DND-41 (cell line): ENCODE results near the gene CDK5R1.

Experiments
- ATAC-seq: fragments of 200-7000 bp; cut with Tn5 transposase; 3 replicates; pipeline ENCODE4 v1.9.1; 2021; ENCODE audit warnings: low read depth; ENCODE audit not compliant: insufficient read depth
- DNase-seq: peaks from one replicate; pipeline ENCODE4 v3.0.0-alpha.2; 2020
- H2AFZ ChIP-seq: 2 replicates; pipeline ENCODE4 v1.6.0; 2012; ENCODE audit warnings: low read depth, low read length
- H3K27ac ChIP-seq: 2 replicates; pipeline ENCODE4 v1.5.1; 2012; ENCODE audit warnings: low read length, inconsistent platforms
- H3K27me3 ChIP-seq: fragments of 200-600 bp; sonication (generic); 2 replicates; pipeline ENCODE4 v1.6.0; 2012; ENCODE audit warnings: low read length, mild to moderate bottlenecking, inconsistent platforms; ENCODE audit not compliant: insufficient read depth, poor library complexity
- H3K36me3 ChIP-seq: 2 replicates; pipeline ENCODE4 v1.5.1; 2012; ENCODE audit warnings: low read length, inconsistent platforms; ENCODE audit not compliant: insufficient read depth
- H3K4me1 ChIP-seq: 2 replicates; pipeline ENCODE4 v1.5.1; 2012; ENCODE audit warnings: mild to moderate bottlenecking, low read length; ENCODE audit not compliant: insufficient read depth
- H3K4me2 ChIP-seq: 2 replicates; pipeline ENCODE4 v1.6.0; 2012; ENCODE audit warnings: mild to moderate bottlenecking, moderate library complexity, low read length, inconsistent platforms; ENCODE audit not compliant: insufficient read depth
- H3K4me3 ChIP-seq, 2 experiments: fragments of 200-600 bp in 1 of 2; shearing (Covaris generic) in 1 of 2; 2 replicates each; pipeline ENCODE4 v1.5.1; 2012 to 2016; ENCODE audit warnings: inconsistent platforms in 2 of 2, low read length in 2 of 2, mild to moderate bottlenecking in 2 of 2, low read depth in 1 of 2, moderate library complexity in 1 of 2
- H3K79me2 ChIP-seq: 2 replicates; pipeline ENCODE4 v1.6.0; 2012; ENCODE audit warnings: low read length, inconsistent platforms; ENCODE audit not compliant: insufficient read depth
- H3K9ac ChIP-seq: 2 replicates; pipeline ENCODE4 v1.6.0; 2012; ENCODE audit warnings: low read depth, mild to moderate bottlenecking, inconsistent platforms, low read length, moderate library complexity
- H3K9me3 ChIP-seq: 2 replicates; pipeline ENCODE4 v1.5.1; 2012; ENCODE audit warnings: low read length, moderate library complexity, mild to moderate bottlenecking, inconsistent platforms; ENCODE audit not compliant: insufficient read depth, severe bottlenecking
- H4K20me1 ChIP-seq: 2 replicates; pipeline ENCODE4 v1.6.0; 2012; ENCODE audit warnings: low read length; ENCODE audit not compliant: insufficient read depth
- EZH2 ChIP-seq: IDR thresholded peaks from 3 replicates; pipeline ENCODE4 v1.6.1; 2012; ENCODE audit warnings: borderline replicate concordance, low read depth, mild to moderate bottlenecking, moderate library complexity, low read length, inconsistent platforms; ENCODE audit not compliant: severe bottlenecking
- TF ChIP-seq, protein P1 (sequence below): IDR thresholded peaks from 2 replicates; pipeline ENCODE4 v1.5.1; 2012; ENCODE audit warnings: borderline replicate concordance, low read length, moderate library complexity, mild to moderate bottlenecking; ENCODE audit not compliant: poor library complexity, severe bottlenecking; ENCODE audit errors: extremely low read depth

The CDK5R1 gene

DNA sequence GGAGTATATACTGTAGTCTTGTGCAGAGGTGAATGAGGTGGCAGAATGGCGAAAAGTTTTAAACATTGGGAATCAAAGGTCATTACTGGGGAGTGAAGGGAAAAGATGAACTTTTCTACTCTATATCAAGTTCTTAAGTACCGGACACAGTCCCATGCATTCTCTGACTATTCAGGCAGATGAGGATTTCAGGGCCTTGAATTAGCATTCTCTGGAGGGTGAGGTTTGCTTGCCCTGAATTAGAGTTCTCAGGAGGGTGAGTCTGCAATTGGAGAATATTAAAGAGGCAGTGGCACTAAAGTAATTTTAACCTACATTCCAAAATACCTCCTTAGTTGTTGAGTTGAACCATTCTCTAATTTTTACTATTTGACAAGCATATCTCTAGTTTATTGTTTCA is 33.4 kb upstream of the CDK5R1 start:
- H3K4me2 ChIP-seq: no peak overlapping the region
- H2AFZ ChIP-seq: no peak overlapping the region
- H4K20me1 ChIP-seq: peaks cover 32% of the 10 kb centered on the region; the same call in 1 of the 2 replicates
- no peak overlapping the region for H3K9ac ChIP-seq
- no peak overlapping the region for H3K4me3 ChIP-seq
- no peak for DNase-seq
- H3K9me3 ChIP-seq: no peaks in the 10 kb centered on the region
- peaks cover 89% of the 10 kb centered on the region for H3K79me2 ChIP-seq
- ATAC-seq: no peak
- TF ChIP-seq EZH2: no peak
- TF ChIP-seq, protein P1, sequence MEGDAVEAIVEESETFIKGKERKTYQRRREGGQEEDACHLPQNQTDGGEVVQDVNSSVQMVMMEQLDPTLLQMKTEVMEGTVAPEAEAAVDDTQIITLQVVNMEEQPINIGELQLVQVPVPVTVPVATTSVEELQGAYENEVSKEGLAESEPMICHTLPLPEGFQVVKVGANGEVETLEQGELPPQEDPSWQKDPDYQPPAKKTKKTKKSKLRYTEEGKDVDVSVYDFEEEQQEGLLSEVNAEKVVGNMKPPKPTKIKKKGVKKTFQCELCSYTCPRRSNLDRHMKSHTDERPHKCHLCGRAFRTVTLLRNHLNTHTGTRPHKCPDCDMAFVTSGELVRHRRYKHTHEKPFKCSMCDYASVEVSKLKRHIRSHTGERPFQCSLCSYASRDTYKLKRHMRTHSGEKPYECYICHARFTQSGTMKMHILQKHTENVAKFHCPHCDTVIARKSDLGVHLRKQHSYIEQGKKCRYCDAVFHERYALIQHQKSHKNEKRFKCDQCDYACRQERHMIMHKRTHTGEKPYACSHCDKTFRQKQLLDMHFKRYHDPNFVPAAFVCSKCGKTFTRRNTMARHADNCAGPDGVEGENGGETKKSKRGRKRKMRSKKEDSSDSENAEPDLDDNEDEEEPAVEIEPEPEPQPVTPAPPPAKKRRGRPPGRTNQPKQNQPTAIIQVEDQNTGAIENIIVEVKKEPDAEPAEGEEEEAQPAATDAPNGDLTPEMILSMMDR: no peak
- H3K27ac ChIP-seq: no peak overlapping the region
- H3K36me3 ChIP-seq: peaks cover 94% of the 10 kb centered on the region
- H3K4me1 ChIP-seq: no peaks in the 10 kb centered on the region
- no peaks in the 10 kb centered on the region for H3K27me3 ChIP-seq

DNA sequence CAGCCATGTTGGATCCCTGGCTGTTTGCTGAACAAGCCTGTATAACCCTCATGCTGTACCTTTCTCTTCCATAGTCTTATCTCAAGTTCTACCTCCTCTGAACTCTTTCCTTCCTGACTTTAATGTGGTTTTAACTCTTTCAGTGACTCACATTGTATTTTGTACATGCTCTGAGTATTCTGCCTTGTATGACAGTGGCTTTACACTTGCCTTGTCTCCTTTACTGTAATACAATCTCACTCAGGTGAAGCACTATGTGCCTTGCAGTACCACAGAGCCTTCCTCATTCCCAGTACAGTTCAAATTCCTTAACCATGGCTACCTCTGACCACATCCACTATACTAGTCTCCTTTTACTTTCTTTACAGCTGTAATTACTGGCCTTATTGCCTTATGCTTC is 28.4 kb upstream of the CDK5R1 start:
- H3K4me1 ChIP-seq: no peaks in the 10 kb centered on the region
- H3K27me3 ChIP-seq: no peaks in the 10 kb centered on the region
- no peak overlapping the region for H3K4me2 ChIP-seq
- peak; percentile 77 for ATAC-seq
- peaks cover 94% of the 10 kb centered on the region for H3K36me3 ChIP-seq
- H3K79me2 ChIP-seq: peaks cover 86% of the 10 kb centered on the region
- H4K20me1 ChIP-seq: peaks cover 49% of the 10 kb centered on the region; the same call in 1 of the 2 replicates
- H3K9me3 ChIP-seq: no peaks in the 10 kb centered on the region
- no peak overlapping the region for H3K4me3 ChIP-seq
- H3K9ac ChIP-seq: no peak overlapping the region
- H3K27ac ChIP-seq: no peak overlapping the region
- no peak overlapping the region for H2AFZ ChIP-seq
- TF ChIP-seq, protein P1: no peak
- no peak for TF ChIP-seq EZH2
- DNase-seq: no peak

DNA sequence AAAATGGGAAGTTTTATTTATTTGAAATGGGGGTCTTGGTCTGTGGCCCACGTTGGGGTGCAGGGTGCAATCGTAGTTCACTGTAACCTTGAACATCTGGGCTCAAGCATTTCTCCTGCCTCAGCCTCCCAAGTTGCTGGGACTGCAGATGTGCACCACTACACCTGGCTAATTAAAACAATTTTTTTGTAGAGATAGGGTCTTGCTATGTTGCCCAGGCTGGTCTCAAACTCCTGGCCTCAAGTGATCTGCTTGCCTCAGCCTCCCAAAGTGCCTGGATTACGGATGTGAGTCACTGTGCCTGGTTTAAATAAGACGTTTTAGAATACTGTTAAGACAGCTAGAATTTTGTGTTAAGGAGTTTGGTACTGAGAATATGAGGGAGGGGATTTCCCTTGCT is 26.7 kb upstream of the CDK5R1 start:
- Histone ChIP-seq H4K20me1 (peaks cover 51% of the 10 kb centered on the region; the same call in 1 of the 2 replicates), H3K4me3 (no peak overlapping the region), H3K79me2 (peaks cover 80% of the 10 kb centered on the region), H3K27ac (no peak overlapping the region), H3K9me3 (no peaks in the 10 kb centered on the region), H3K27me3 (no peaks in the 10 kb centered on the region), H3K9ac (no peak overlapping the region), H3K36me3 (peaks cover 92% of the 10 kb centered on the region), H3K4me1 (no peaks in the 10 kb centered on the region), H3K4me2 (no peak overlapping the region), H2AFZ (no peak overlapping the region)
- no peak for TF ChIP-seq EZH2
- TF ChIP-seq, protein P1: no peak
- ATAC-seq (no peak), DNase-seq (no peak)

DNA sequence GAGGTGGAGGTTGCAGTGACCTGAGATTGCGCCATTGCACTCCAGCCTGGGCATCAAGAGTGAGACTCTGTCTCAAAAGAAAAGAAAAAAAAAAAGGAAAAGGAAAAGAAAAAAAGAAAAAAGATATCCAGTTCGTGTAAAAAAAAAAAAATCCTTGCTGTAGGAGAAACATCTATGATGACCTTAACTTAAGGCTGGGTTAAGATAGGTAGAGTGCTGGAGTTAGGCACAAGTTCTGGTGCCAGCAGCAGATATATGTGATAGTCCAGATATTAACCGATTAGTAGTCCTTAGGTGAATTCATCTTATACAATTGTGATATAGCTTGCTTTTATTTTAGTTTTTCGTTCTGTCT is 25.3 kb upstream of the CDK5R1 start:
- no peak overlapping the region for H3K27ac ChIP-seq
- DNase-seq (no peak), ATAC-seq (peak; percentile 27; the same call in 1 of the 3 replicates)

More for the DNA sequence above, 25.3 kb upstream of the CDK5R1 start:
- H3K79me2 ChIP-seq: peaks cover 77% of the 10 kb centered on the region
- H3K27me3 ChIP-seq: no peaks in the 10 kb centered on the region
- no peaks in the 10 kb centered on the region for H3K4me1 ChIP-seq
- no peak overlapping the region for H3K4me3 ChIP-seq
- peaks cover 53% of the 10 kb centered on the region; the same call in 1 of the 2 replicates for H4K20me1 ChIP-seq
- no peak overlapping the region for H3K4me2 ChIP-seq
- no peak for TF ChIP-seq EZH2
- TF ChIP-seq, protein P1: no peak
- H3K9ac ChIP-seq: no peak overlapping the region
- H2AFZ ChIP-seq: no peak overlapping the region
- peaks cover 95% of the 10 kb centered on the region for H3K36me3 ChIP-seq
- no peaks in the 10 kb centered on the region for H3K9me3 ChIP-seq
